Measurements from ENCODE around the gene SYNPO.

Gene SYNPO

DNA sequence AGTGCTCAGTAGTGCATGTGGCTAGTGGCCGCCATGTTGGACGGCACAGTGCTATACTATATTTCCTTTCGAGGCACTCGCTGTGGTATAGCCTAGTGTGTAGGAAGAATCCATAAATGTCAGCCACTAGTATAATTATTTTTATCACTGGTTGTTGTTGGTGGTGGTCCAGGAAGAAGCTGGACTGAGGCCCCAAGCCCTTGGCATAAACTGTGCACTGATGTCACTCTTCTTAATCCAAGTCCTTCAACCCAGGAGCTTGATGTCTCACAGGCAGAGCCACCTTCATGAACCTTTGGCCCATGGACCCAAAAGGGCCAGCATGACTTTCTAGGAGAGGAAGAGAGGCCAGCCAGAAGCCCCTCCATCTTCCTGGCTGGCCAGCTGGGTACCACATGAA lies 32.5 kb upstream of the SYNPO start:
- DNase-seq = no peak

GRCh38 chr5:150608991-150609390 lies 31.5 kb upstream of the SYNPO start:
- no peak for DNase-seq

GRCh38 chr5:150609843-150610584 lies 30.4 kb upstream of the SYNPO start:
- DNase-seq = no peak

DNA sequence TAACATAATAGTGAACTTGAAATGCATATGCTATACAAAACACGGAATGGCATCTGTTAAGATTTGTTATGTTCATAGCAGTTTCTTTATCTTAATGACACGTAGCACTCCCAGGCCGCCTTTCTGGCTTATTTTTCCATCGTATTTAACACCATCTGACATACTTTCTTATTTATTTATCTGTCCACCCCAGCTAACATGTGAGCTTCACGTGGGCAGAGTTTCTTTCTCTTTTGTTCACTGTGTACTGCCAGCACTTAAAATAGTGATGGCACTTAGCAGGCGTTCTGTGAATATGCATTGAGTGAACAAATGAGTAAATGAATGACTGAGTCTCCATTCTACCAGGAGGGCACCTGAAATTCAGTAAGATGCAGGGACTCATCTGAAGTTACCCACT lies 29.4 kb upstream of the SYNPO start:
- no peak for DNase-seq

DNA sequence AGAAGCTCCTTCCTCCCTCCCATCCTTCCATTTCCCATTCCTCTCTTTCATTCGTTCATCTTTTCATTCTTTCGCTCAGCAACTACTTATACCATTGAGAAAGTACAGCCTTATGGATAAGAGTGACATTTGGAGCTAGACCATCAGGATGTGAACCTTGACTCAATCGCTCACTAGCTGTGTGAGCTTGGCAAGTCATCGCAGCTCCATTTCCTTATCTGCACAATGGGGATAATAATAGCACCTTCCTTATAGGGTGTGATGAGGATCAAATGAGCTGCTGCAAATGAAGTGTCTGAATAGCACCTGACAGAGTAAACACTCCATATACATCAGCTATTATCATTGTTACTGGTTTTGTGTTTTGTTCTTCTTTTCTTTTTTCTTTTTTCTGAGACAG lies 28.1 kb upstream of the SYNPO start:
- DNase-seq = no peak

DNA sequence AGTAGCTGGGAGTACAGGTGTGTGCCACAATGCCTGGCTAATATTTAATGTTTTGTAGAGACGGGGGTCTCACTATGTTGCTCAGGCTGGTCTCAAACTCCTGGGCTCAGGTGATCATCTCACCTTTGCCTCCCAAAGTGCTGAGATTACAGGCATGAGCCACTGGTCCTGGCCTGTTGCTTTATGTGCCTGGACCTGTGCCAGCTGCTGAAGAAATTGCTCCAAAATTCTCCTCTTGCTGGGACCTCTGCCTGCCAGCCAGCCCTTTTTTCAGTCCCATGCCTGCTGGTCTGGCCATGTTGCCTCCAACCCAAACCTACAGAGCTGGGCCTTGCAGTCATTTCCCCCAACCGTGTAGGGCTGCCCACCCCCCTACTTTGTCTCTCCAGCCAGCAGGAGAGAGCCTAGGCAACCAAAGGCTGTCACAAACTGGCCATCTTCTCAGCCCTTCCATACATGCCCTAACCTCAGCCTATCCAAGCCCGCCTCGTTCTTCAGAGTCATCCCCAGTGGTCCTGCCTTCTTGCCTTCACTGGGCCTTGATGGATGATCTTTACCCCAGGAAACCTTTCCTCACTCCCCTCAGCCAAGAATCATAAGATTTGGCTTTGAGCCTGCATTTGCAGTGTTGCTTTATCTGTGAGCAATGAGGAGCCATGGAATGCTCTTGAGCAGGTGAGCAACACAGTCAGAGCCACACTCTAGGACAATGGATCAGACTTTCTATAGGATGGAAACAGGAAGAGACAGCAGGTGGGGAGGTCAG lies 27.4 kb upstream of the SYNPO start:
- no peak for DNase-seq

DNA sequence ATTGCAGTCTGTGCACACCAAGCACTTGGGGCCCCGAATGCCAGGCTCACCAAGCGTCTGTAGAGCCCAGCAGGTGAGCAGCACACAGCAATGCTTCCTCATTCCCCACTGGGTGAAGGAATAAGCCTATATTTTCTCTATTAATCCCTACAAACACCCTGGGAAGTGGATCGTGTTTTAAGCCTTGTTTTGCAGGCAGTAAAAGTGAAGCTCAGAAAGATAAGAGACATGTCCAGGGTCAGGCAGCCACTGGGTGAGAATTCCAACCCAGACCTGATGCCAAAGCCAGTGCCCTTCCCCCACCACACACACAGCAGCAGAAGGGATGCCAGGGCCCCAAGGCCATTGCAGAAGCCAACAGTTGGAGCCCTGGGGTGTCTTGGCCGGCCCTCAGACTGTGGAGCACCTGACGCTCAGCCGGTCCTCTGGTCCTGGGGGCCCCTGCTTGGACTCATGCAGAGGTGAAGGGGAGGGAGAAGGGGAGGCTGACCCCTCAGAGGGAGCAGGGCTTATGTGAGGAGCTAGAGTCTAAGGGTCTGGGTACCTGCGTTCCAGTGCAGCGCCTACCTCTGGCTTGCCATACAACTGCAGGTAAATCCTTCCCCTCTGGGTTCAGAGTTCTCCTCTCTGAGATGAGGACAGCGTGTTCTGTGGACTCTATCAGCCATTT lies 26.3 kb upstream of the SYNPO start:
- no peak for DNase-seq

GRCh38 chr5:150614661-150615060 lies 25.8 kb upstream of the SYNPO start:
- DNase-seq = no peak

DNA sequence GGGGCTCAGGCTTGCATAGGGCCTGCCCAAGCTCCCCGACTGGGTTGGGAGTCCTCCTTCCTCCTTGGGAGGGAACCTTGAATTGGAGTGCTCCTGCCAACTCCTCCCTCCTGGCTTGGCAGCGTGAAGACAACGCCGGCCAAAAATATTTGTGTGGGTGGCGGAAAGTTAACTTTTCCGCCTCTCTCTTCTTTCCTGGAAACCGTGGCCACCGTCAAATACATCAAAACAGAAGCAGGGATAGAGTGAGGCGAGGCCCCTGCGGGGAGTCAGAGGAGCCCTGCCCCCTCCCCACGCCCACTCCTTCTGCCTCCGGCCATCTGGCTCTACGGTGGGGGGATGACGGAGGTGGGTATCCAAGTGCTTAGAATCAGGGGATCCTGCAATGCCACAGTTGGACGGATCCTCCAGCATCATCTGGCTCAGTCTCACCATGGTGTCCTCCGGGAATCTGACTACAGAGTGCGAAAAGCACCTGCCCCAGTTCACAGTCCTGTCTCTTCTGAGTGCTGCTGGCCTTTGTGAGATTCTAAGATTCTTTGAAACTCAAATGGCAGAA lies 25.2 kb upstream of the SYNPO start:
- no peak for DNase-seq

DNA sequence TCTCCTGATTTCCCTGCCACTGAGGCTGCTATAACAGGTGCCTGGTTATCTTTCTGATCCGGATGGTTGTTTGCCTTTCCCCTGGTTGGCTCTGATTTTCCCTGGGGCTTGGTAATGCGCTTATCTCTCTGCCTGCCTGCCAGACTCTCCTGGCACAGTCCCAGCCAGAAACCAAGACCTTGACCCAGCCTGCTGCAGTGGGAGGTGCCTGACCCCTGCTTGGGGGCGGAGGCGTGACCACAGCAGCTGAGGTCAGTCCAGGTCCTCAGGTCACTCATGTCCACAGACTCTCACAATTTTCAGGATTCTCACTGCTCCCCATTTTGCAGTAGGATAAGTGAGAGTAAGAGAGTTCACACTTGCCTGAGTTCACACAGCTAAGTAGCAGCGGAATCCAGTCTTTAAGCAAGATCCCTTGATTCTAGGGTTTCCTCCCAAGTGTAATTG lies 24.4 kb upstream of the SYNPO start:
- no peak for DNase-seq

GRCh38 chr5:150616506-150616905 lies 24.0 kb upstream of the SYNPO start:
- no peak for DNase-seq

- DNase-seq = no peak
Observed at GRCh38 chr5:150618163-150618562, 22.3 kb upstream of the SYNPO start.

GRCh38 chr5:150618588-150619281 lies 21.7 kb upstream of the SYNPO start:
- no peak for DNase-seq

GRCh38 chr5:150619359-150620230 lies 20.9 kb upstream of the SYNPO start:
- no peak for DNase-seq

DNA sequence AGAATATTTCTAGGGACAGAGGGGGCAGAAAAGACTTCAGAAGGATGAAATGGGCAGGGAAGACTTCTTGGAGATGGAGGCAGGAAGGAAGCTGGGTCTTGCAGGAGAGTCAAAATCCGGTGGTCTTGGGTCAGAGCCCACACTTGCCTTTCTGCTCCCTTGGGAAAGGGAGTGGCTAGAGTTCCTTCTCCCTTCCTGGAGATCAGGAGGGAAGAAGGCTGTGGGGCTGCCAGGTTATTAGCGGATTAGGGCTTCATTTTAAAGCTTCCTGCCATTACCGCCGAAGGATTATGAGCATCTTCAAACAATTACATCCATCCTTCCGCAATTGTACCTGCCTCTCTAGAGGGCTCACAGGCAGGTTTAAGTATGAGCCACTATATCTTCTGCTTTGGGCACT lies 19.2 kb upstream of the SYNPO start:
- no peak for DNase-seq

- no peak for DNase-seq
Observed at GRCh38 chr5:150622157-150622556, 18.3 kb upstream of the SYNPO start.

DNA sequence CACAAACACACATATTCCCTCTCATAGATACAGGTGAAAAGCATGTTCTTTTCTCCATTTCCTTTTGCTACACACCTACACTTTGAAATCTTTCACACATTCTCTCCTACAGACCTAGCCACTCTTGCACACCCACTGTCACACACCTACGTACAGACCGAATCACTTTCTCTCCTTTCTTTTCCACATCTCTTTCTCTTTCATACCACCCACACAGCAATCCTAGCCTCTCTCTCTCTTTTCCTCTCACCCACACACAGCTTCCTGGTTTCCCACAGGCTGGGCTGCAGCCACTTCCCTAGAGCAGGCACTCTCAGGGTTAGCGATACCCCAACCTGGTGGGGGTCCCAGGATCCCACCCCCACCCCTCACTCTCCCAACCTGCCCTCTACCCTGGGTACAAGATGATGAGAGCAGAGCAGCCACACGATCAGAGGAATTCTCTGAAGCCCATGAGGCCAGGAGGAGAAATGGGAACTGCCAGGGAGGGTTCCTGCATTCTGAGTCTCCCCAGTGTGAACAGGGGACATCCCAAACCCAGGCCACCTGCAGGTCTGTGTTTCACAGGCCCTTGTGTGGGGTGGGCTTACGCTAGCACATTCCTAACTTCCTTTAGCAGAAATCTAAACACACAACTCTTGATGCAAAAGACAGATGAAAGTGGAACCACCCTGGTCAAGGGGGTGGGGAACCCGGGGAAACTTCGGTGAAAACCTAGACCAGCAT lies 17.1 kb upstream of the SYNPO start:
- DNase-seq = no peak

DNA sequence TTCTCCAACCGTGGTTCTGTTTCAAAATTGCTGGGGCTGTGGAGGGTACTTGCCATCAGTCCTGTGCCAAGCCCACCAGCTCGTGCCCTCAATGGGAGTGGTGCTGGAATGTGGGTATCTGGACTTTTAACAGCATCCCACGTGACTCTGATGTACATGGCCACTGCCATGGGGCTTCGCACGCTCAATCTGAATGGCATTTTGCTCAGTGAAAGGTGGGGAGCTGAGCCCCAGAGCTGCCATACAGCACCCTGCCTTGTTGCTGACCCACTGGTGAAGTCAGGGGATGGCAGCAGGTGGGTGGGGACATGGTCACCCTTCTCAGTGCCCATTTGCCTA lies 16.6 kb upstream of the SYNPO start:
- DNase-seq = no peak

DNA sequence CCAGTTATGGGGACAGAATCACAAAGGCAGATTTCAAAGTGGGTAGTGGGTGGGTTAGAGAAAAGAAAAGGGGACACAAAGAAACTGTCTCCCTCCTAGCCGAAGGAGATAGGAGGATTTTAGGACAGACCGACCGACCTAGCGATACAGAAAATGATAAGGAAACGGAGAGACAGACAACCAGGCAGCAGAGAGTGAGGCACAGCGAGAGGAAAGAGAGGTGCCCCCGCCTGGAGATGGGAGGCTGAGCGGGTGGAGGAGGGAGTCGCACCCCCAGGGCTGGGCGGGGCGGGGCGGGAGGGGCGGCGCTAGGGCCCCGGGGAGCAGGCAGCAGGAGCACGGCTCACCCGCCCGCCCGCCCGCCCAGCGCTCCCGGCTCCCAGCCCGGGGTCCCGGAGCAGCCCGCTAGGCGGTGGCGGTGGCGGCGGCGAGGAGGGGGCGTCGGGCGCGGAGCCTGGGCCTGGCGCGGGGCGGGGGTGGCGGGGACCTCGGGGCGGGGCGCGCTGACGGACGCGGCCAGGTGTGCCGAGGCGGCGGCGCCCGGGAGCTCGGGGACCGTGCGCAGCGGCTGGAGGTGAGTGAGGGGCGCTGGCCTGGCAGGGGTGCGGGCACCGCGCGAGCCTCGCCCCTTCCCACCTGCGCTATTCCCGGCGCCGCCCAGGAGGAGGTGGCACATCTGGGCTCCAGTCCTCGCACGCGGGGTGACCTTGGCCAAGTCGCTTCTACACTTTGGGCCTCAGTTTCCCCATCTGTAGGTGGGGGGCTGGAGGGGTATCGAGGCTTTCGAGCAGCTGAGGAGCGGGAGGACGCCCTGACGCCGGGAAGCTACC lies 15.9 kb upstream of the SYNPO start:
- DNase-seq = peak; percentile 23 to 26

DNA sequence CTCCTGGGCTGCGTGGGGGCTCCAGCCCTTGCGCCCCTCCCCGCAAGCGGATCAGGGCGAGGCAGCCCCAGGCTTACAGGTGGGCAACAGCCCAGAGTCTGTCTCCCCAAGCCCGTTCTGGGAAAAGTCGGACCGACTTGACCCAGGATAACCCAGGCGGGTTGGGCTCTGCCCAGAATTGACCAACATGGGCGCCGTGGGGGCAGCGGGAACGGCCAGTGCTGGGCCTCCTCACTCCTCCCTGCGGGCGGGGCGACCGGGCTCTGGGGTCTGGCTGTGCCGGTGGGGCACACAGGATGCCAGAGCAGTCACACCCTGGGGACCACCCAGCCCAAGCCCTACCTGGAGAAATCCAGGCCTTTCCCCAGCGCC lies 15.3 kb upstream of the SYNPO start:
- DNase-seq = no peak

All from CD4-positive, alpha-beta T cell treated with Interleukin-1 beta for 1 hour (primary cell).